NB4 (cell line): ENCODE data around the gene C12orf60.

Source experiments
- DNase-seq: peaks from one replicate; pipeline ENCODE4 v3.0.0; 2010; ENCODE audit warnings: low read depth
- H3K4me3 ChIP-seq: one replicate; pipeline ENCODE4 v1.5.1; 2011; ENCODE audit warnings: mild to moderate bottlenecking, low read depth, low read length, moderate library complexity
- MYC ChIP-seq: IDR thresholded peaks from 2 replicates; pipeline ENCODE4 v1.6.1; 2011; ENCODE audit warnings: low read depth, low read length
- POLR2A ChIP-seq: IDR thresholded peaks from 2 replicates; pipeline ENCODE4 v1.6.1; 2011; ENCODE audit warnings: mild to moderate bottlenecking; ENCODE audit not compliant: insufficient read length; ENCODE audit errors: extremely low read depth
- TF ChIP-seq, protein P1 (sequence below): IDR thresholded peaks from 2 replicates; pipeline ENCODE4 v1.6.1; 2011; ENCODE audit warnings: low read depth, low read length
- TF ChIP-seq, protein P2 (sequence below): IDR thresholded peaks from one replicate; pipeline ENCODE4 v1.5.1; 2012; ENCODE audit warnings: low read depth, low read length

Gene C12orf60

GRCh38 chr12:14839262-14839661 is 35.8 kb downstream of the C12orf60 start:
- TF ChIP-seq MYC: no peak
- TF ChIP-seq, protein P1, sequence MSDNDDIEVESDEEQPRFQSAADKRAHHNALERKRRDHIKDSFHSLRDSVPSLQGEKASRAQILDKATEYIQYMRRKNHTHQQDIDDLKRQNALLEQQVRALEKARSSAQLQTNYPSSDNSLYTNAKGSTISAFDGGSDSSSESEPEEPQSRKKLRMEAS: no peak
- TF ChIP-seq, protein P2, sequence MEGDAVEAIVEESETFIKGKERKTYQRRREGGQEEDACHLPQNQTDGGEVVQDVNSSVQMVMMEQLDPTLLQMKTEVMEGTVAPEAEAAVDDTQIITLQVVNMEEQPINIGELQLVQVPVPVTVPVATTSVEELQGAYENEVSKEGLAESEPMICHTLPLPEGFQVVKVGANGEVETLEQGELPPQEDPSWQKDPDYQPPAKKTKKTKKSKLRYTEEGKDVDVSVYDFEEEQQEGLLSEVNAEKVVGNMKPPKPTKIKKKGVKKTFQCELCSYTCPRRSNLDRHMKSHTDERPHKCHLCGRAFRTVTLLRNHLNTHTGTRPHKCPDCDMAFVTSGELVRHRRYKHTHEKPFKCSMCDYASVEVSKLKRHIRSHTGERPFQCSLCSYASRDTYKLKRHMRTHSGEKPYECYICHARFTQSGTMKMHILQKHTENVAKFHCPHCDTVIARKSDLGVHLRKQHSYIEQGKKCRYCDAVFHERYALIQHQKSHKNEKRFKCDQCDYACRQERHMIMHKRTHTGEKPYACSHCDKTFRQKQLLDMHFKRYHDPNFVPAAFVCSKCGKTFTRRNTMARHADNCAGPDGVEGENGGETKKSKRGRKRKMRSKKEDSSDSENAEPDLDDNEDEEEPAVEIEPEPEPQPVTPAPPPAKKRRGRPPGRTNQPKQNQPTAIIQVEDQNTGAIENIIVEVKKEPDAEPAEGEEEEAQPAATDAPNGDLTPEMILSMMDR: no peak
- no peak for TF ChIP-seq POLR2A
- no peak for DNase-seq
- no peak overlapping the region for H3K4me3 ChIP-seq

DNA sequence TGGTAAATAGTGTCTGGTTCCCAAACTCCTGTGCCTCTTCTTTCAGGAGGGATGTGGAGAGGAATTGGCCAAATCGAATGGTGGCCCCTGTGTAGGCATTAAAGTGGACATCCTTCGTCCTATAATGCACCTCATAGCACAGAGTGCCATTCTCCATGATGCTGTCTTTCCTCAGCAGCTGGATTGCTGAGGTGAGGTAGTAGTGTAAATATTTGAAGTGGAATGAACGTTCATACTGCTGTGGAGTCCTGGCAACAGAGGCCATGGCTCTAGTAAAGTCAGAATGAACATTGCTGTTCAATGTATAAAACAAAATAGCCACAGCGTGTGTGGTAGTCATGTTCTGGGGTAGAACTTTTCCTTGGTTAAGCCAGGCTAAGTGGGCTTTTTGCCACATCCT is 37.1 kb downstream of the C12orf60 start:
- no peak for DNase-seq
- H3K4me3 ChIP-seq: no peak overlapping the region
- TF ChIP-seq MYC: no peak
- no peak for TF ChIP-seq POLR2A
- TF ChIP-seq, protein P2: no peak
- TF ChIP-seq, protein P1: no peak

DNA sequence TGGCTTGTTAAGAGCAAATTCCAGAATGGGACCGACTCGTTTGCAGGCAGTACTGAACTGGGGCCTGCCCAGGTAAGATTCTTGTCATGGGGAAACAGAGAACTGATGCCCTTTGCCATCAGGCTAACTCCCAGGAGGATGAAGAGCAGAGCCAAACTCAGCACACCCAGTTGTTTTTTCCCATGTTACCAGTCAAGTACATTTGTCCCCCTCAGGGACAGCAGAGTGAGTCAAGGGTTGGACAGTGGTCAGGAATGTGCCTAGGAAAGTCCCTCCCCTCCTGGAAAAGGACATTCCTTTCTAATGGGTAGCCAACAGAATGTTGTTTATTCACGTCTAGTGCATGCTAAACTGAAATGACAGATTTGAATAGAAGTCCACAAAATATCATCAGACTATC is 38.3 kb downstream of the C12orf60 start:
- TF ChIP-seq POLR2A: no peak
- no peak for TF ChIP-seq MYC
- TF ChIP-seq, protein P2: no peak
- TF ChIP-seq, protein P1: no peak
- no peak for DNase-seq
- no peak overlapping the region for H3K4me3 ChIP-seq

- no peak for TF ChIP-seq POLR2A
- TF ChIP-seq, protein P1: no peak
- TF ChIP-seq, protein P2: no peak
- no peak for TF ChIP-seq MYC
- no peak overlapping the region for H3K4me3 ChIP-seq
- DNase-seq: no peak
Measured at GRCh38 chr12:14842315-14842714, 38.8 kb downstream of the C12orf60 start.

DNA sequence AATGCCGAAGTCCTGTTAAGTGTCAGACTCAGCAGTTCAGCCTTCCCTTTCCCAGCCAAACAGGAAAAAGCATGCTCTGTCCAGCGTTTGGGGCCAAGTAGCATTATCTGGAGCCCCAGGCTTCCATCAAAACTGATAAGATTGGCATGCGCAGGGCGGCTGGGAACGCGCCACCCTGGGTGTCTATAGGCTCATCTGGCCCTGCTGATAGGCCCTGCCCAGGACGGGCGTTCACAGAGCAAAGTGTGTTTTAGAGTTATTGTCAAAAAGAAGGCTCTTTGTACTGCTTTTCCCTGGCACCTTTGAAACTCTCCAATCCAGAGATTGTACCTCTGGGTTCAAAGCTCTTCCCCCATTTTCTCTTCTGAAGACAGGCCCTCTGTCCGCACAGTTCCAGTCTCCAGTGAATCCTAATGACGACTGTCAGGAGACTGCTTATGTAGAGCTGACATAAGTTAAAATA is 40.0 kb downstream of the C12orf60 start, which contains the start of gene ART4:
TSS of gene ART4 (minus strand) at position 102 of the 463 bp plus-strand sequence. CDS start 413 bp downstream, outside the sequence.
- no peak for DNase-seq
- H3K4me3 ChIP-seq: no peak within 1 kb of the TSS
- no peak for TF ChIP-seq MYC
- TF ChIP-seq POLR2A: no peak
- TF ChIP-seq, protein P1: no peak
- TF ChIP-seq, protein P2: no peak

DNA sequence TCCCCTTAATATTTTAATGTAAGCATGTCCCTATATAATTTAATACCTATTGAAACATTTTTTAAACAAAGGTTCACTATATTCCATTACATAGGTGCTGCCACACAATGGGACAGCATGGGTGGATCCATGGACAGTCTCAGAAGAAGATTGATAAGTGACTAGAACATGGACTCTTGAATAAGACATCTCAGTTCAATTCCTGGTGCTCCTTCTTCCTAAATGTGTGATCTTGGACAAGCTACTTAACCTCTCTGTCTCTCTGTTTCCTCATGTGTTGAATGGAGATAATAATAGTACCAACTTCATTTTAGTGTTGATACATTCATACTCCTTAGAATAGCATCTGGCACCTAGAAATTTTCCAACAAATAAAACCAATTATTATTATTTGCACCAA is 40.9 kb downstream of the C12orf60 start:
- DNase-seq: no peak
- no peak overlapping the region for H3K4me3 ChIP-seq
- TF ChIP-seq MYC (no peak), POLR2A (no peak)
- TF ChIP-seq, protein P2: no peak
- TF ChIP-seq, protein P1: no peak
